MM.1S (cell line): Measurements from ENCODE around the gene CATSPERD.

Source experiments
- DNase-seq: peaks from one replicate; pipeline ENCODE4 v3.0.0-alpha.2; 2015
- H2AFZ ChIP-seq: fragments of 300-600 bp; sonication (generic); 2 replicates; pipeline ENCODE4 v1.6.0; 2016; ENCODE audit warnings: antibody characterized with exemption, low read length
- H3F3A ChIP-seq: fragments of 300-600 bp; sonication (generic); 2 replicates; pipeline ENCODE4 v1.6.1; 2016; ENCODE audit warnings: mild to moderate bottlenecking, antibody characterized with exemption, low read length, moderate library complexity, mixed read lengths; ENCODE audit not compliant: insufficient read depth
- H3K27ac ChIP-seq: fragments of 300-600 bp; sonication (generic); 2 replicates; pipeline ENCODE4 v1.5.1; 2016; ENCODE audit warnings: mild to moderate bottlenecking, low read length
- H3K27me3 ChIP-seq: fragments of 300-600 bp; sonication (generic); replicated peaks from 2 replicates; pipeline ENCODE4 v1.6.0; 2016; ENCODE audit warnings: low read length; ENCODE audit not compliant: insufficient read depth
- H3K36me3 ChIP-seq: fragments of 300-600 bp; sonication (generic); replicated peaks from 2 replicates; pipeline ENCODE4 v1.6.1; 2016; ENCODE audit warnings: mild to moderate bottlenecking, low read length, mixed read lengths; ENCODE audit not compliant: insufficient read depth
- H3K4me1 ChIP-seq: fragments of 300-600 bp; sonication (generic); 2 replicates; pipeline ENCODE4 v1.6.1; 2016; ENCODE audit warnings: low read length, mixed read lengths
- H3K4me2 ChIP-seq: fragments of 300-600 bp; sonication (generic); 2 replicates; pipeline ENCODE4 v1.6.0; 2016; ENCODE audit warnings: low read depth, low read length
- H3K4me3 ChIP-seq: fragments of 300-600 bp; sonication (generic); 2 replicates; pipeline ENCODE4 v1.5.1; 2016; ENCODE audit warnings: low read length, mixed read lengths
- H3K79me2 ChIP-seq: fragments of 300-600 bp; sonication (generic); 2 replicates; pipeline ENCODE4 v1.6.1; 2016; ENCODE audit warnings: mixed run types, low read length, mixed read lengths
- H3K9ac ChIP-seq: fragments of 300-600 bp; sonication (generic); 2 replicates; pipeline ENCODE4 v1.6.1; 2016; ENCODE audit warnings: low read length, mixed read lengths
- H3K9me2 ChIP-seq: fragments of 300-600 bp; sonication (generic); replicated peaks from 2 replicates; pipeline ENCODE4 v1.6.1; 2016; ENCODE audit warnings: mild to moderate bottlenecking, low read length, mixed read lengths; ENCODE audit not compliant: insufficient read depth
- H3K9me3 ChIP-seq: fragments of 300-600 bp; sonication (generic); replicated peaks from 2 replicates; pipeline ENCODE4 v1.6.1; 2016; ENCODE audit warnings: mild to moderate bottlenecking, low read length, mixed read lengths; ENCODE audit not compliant: insufficient read depth
- H4K20me1 ChIP-seq: fragments of 300-600 bp; sonication (generic); 2 replicates; pipeline ENCODE4 v1.6.1; 2016; ENCODE audit warnings: mild to moderate bottlenecking, low read length, moderate library complexity, mixed read lengths; ENCODE audit not compliant: insufficient read depth
- CTCF ChIP-seq: fragments of 300-600 bp; sonication (generic); IDR thresholded peaks from 2 replicates; pipeline ENCODE4 v1.5.1; 2016; ENCODE audit warnings: antibody characterized with exemption, low read length, mixed read lengths
- EZH2 ChIP-seq: fragments of 300-600 bp; sonication (generic); optimal IDR thresholded peaks from 2 replicates; pipeline ENCODE3; 2017; ENCODE audit warnings: low read depth, mild to moderate bottlenecking, antibody characterized with exemption, low read length, mixed read lengths
- EZH2phosphoT487 ChIP-seq: fragments of 300-600 bp; sonication (generic); IDR thresholded peaks from 2 replicates; pipeline ENCODE4 v1.6.1; 2018; ENCODE audit warnings: antibody characterized with exemption, low read length

The CATSPERD gene

GRCh38 chr19:5694956-5695648 is 25.3 kb upstream of the CATSPERD start:
- no peak overlapping the region for H2AFZ ChIP-seq
- H3K4me1 ChIP-seq, result peaks cover 11% of the 10 kb centered on the region
- H3K36me3 ChIP-seq, result peaks cover 42% of the 10 kb centered on the region
- TF ChIP-seq EZH2, result no peak
- no peak for TF ChIP-seq EZH2phosphoT487
- TF ChIP-seq CTCF, result no peak
- H3K27ac ChIP-seq, result no peak overlapping the region
- peaks cover 58% of the 10 kb centered on the region for H3F3A ChIP-seq
- no peak for DNase-seq
- H4K20me1 ChIP-seq, result peaks cover 67% of the 10 kb centered on the region
- H3K27me3 ChIP-seq, result no peaks in the 10 kb centered on the region
- H3K4me2 ChIP-seq, result no peak overlapping the region
- H3K79me2 ChIP-seq, result peaks cover 87% of the 10 kb centered on the region
- no peak overlapping the region for H3K9ac ChIP-seq
- H3K4me3 ChIP-seq, result no peak overlapping the region
- H3K9me3 ChIP-seq, result no peaks in the 10 kb centered on the region
- no peaks in the 10 kb centered on the region for H3K9me2 ChIP-seq

- no peak overlapping the region for H3K4me2 ChIP-seq
- no peaks in the 10 kb centered on the region for H3K9me3 ChIP-seq
- DNase-seq, result peak; percentile 4
- H3K79me2 ChIP-seq, result peaks cover 86% of the 10 kb centered on the region
- H3K4me3 ChIP-seq, result no peak overlapping the region
- H3F3A ChIP-seq, result peaks cover 52% of the 10 kb centered on the region
- no peak overlapping the region for H2AFZ ChIP-seq
- H3K4me1 ChIP-seq, result peaks cover 11% of the 10 kb centered on the region
- H3K27me3 ChIP-seq, result no peaks in the 10 kb centered on the region
- no peak overlapping the region for H3K9ac ChIP-seq
- no peaks in the 10 kb centered on the region for H3K9me2 ChIP-seq
- H4K20me1 ChIP-seq, result peaks cover 66% of the 10 kb centered on the region
- H3K36me3 ChIP-seq, result peaks cover 42% of the 10 kb centered on the region
- TF ChIP-seq EZH2phosphoT487 (no peak), EZH2 (no peak), CTCF (no peak)
- no peak overlapping the region for H3K27ac ChIP-seq
Observed at GRCh38 chr19:5695649-5696195, 24.7 kb upstream of the CATSPERD start.

GRCh38 chr19:5696196-5697021 is 24.0 kb upstream of the CATSPERD start:
- no peak overlapping the region for H3K4me3 ChIP-seq
- no peaks in the 10 kb centered on the region for H3K27me3 ChIP-seq
- H3K27ac ChIP-seq, result no peak overlapping the region
- H3K36me3 ChIP-seq, result peaks cover 42% of the 10 kb centered on the region
- no peaks in the 10 kb centered on the region for H3K9me3 ChIP-seq
- DNase-seq, result peak; percentile 2
- peaks cover 59% of the 10 kb centered on the region for H4K20me1 ChIP-seq
- peaks cover 81% of the 10 kb centered on the region for H3K79me2 ChIP-seq
- no peak for TF ChIP-seq EZH2phosphoT487
- TF ChIP-seq EZH2, result no peak
- no peak for TF ChIP-seq CTCF
- H3K4me2 ChIP-seq, result no peak overlapping the region
- H3K9ac ChIP-seq, result no peak overlapping the region
- H2AFZ ChIP-seq, result no peak overlapping the region
- no peaks in the 10 kb centered on the region for H3K9me2 ChIP-seq
- H3K4me1 ChIP-seq, result peaks cover 11% of the 10 kb centered on the region
- H3F3A ChIP-seq, result peaks cover 46% of the 10 kb centered on the region
